ENCODE results near the gene MAP3K21. TPM values are rescaled to one million over a fixed set of nuclear protein-coding genes. Genes with fewer than 3 reads are reported as not detected.

The MAP3K21 gene
- total RNA-seq, 2 donors from 2014 or later = 4.7 to 76.1 TPM

DNA sequence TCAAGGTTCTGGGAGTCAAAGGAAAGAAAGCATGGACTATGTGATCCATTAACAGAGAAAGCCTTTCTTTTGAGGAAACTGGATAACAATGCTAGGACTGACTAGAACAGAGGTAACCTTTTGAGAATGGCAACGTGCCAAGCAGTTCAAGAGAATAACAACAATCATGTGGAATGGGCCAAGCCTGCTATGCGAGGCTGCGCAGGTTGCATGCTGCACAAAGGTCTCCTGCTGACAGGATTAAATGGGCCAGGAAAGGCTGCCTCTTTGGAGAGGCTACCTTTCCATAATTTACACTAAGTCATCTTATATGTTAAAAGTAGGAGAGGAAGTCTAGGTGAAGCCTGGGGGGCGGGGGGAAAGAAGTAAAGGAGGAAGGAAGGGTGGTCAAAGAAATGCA, 37.8 kb upstream of the MAP3K21 start:
- Histone ChIP-seq H3K36me3 (no peaks in the 10 kb centered on the region), H3K27ac (no peak overlapping the region), H3K27me3 (replicated peaks; ENCODE audit: insufficient read depth) (no peaks in the 10 kb centered on the region), H3K4me1 (replicated peaks) (no peaks in the 10 kb centered on the region), H3K9me3 (no peaks in the 10 kb centered on the region), H3K4me3 (no peak overlapping the region)
- intact Hi-C loops (cut with DNase I) = no loop called here
- TF ChIP-seq POLR2A (IDR thresholded peaks at IDR 0.05) (no peak), POLR2AphosphoS5 (IDR thresholded peaks at IDR 0.05) (no peak)
- TF ChIP-seq, protein P1, sequence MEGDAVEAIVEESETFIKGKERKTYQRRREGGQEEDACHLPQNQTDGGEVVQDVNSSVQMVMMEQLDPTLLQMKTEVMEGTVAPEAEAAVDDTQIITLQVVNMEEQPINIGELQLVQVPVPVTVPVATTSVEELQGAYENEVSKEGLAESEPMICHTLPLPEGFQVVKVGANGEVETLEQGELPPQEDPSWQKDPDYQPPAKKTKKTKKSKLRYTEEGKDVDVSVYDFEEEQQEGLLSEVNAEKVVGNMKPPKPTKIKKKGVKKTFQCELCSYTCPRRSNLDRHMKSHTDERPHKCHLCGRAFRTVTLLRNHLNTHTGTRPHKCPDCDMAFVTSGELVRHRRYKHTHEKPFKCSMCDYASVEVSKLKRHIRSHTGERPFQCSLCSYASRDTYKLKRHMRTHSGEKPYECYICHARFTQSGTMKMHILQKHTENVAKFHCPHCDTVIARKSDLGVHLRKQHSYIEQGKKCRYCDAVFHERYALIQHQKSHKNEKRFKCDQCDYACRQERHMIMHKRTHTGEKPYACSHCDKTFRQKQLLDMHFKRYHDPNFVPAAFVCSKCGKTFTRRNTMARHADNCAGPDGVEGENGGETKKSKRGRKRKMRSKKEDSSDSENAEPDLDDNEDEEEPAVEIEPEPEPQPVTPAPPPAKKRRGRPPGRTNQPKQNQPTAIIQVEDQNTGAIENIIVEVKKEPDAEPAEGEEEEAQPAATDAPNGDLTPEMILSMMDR (IDR thresholded peaks at IDR 0.05) = no peak
- no peak for DNase-seq (ENCODE audit: low spot score)
- WGBS = 71% methylated on average over 4 of the region's 4 CpGs

DNA sequence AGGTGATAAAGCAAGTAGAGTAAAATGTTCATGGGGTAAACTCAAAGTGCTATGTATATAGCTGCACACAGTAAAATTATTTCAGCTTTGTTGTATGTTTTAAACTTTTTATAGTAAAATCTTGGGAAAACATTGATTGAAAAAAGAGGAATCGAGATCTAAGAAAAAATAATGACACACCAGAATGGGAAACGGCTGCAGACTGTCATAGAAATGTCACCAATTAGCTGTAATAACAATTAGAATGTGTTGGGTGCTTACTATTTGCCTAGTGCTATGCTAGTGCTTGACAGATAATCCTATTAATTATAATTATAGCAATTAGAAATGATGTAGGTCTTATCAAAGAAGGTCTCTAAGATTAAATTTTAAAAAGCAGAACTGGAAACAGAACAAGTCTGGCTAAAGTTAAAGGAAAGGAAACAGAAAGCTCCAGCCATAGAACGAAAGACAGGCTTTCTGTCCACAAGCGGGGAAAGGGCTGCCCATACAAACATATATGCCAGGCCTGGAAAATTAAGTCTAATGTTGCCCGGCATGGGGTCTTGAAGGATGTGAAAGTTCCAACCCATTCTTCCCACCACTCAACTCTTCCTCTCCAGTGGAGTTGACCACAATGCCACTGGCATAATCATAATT, 37.0 kb upstream of the MAP3K21 start:
- no peak for TF ChIP-seq POLR2A (IDR thresholded peaks at IDR 0.05)
- TF ChIP-seq POLR2AphosphoS5 (IDR thresholded peaks at IDR 0.05) = no peak
- TF ChIP-seq, protein P1 (IDR thresholded peaks at IDR 0.05) = no peak
- whole genome bisulfite sequencing = 52% methylated on average over 5 of the region's 5 CpGs
- H3K27me3 ChIP-seq (replicated peaks; ENCODE audit: insufficient read depth) = no peaks in the 10 kb centered on the region
- H3K27ac ChIP-seq = no peak overlapping the region
- no peak for DNase-seq (ENCODE audit: low spot score)
- H3K9me3 ChIP-seq = no peaks in the 10 kb centered on the region
- intact Hi-C loops (cut with DNase I) = no loop called here
- H3K4me3 ChIP-seq = no peak overlapping the region
- H3K4me1 ChIP-seq (replicated peaks) = no peaks in the 10 kb centered on the region
- H3K36me3 ChIP-seq = no peaks in the 10 kb centered on the region

DNA sequence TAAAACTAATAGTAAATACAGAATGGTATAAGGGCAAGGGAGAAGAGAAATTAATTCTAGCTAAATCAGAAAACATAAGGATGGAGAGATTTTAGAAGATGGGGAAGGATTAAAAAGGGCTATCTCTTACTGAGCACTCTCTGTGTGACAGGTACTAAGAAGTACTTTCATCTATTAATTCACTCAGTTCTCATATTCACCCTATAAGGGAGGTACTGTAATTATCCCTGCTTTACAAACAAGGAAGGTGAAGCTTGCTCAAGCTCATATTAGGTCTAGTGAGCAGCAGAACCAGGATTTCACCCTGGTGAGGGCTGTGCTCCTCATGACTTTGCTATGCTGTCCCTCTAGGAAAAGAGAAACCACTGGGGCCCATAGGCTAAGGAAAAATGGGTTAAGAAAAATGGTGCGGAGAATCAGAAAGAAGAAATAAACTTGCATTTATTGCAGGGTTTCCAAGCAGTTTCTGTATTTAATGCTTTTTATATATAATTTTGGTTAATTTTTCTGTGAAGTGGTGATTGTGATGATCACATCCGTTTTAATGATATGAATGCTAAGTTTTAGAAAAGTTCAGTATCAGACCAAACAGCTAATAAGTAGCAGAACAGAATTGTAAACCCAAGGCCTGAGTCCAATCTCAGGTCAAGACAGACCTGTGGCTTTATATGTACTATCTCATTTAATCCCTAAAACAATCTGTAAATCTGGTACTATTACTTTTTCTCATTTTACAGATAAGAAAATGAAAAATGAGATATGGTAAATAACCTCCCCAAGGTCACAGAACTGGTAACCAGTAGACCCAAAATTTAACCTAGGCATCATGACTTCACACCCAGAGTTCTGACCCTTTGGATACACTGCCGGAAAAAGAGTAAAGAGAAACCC, 33.7 kb upstream of the MAP3K21 start:
- no peaks in the 10 kb centered on the region for H3K36me3 ChIP-seq
- 97% methylated on average over 3 of the region's 3 CpGs for WGBS
- no peak overlapping the region for H3K27ac ChIP-seq
- H3K4me1 ChIP-seq (replicated peaks) = no peaks in the 10 kb centered on the region
- no peak overlapping the region for H3K4me3 ChIP-seq
- H3K27me3 ChIP-seq (replicated peaks; ENCODE audit: insufficient read depth) = no peaks in the 10 kb centered on the region
- DNase-seq (ENCODE audit: low spot score) = no peak
- TF ChIP-seq POLR2AphosphoS5 (IDR thresholded peaks at IDR 0.05) = no peak
- TF ChIP-seq POLR2A (IDR thresholded peaks at IDR 0.05) = no peak
- TF ChIP-seq, protein P1 (IDR thresholded peaks at IDR 0.05) = no peak
- H3K9me3 ChIP-seq = no peaks in the 10 kb centered on the region
- intact Hi-C loops (cut with DNase I) = no loop called here

DNA sequence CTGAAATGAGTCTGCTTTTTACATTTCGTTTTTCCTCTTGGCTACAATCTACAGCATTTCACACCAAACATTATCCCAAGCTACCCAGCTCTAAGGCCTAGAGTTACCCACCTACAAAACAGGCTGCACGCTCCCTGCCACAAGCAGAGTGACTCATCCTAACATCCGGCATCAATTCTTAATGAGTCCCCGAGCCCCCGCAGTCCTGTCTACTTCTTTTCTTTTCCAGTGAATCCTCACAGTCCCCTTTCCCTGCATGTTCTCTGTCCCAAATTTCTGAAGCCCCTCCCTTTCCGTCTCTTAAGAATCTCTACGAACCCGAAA, 32.6 kb upstream of the MAP3K21 start:
- TF ChIP-seq POLR2AphosphoS5 (IDR thresholded peaks at IDR 0.05) (no peak), POLR2A (IDR thresholded peaks at IDR 0.05) (no peak)
- TF ChIP-seq, protein P1 (IDR thresholded peaks at IDR 0.05) = no peak
- no peaks in the 10 kb centered on the region for H3K9me3 ChIP-seq
- no peaks in the 10 kb centered on the region for H3K36me3 ChIP-seq
- H3K27me3 ChIP-seq (replicated peaks; ENCODE audit: insufficient read depth) = no peaks in the 10 kb centered on the region
- WGBS = 5% methylated on average over 8 of the region's 8 CpGs
- no peaks in the 10 kb centered on the region for H3K4me1 ChIP-seq (replicated peaks)
- intact Hi-C loops (cut with DNase I) = no loop called here
- peak overlapping the region; percentile 54 to 64 for H3K4me3 ChIP-seq
- no peak for DNase-seq (ENCODE audit: low spot score)
- H3K27ac ChIP-seq = no peak overlapping the region
